Daoy (cell line): ENCODE measurements around the gene NUAK2. TPM values are rescaled to one million over a fixed set of nuclear protein-coding genes. Genes with fewer than 3 reads are reported as not detected.

ENCODE experiments used
- DNase-seq: peaks from one replicate; pipeline ENCODE4 v3.0.0-alpha.2; 2015; ENCODE audit warnings: low read depth
- total RNA-seq: library from RNA; depleted of rRNA; stranded (reverse); fragments of >200 nt; shearing (Covaris generic); gene quantifications from 2 replicates; pipeline ENCODE4 v1.2.3, GENCODE V29; 2014; rRNA removed

Gene NUAK2
- total RNA-seq, 1 experiment from 2014 or later, result 11.1 TPM

DNA sequence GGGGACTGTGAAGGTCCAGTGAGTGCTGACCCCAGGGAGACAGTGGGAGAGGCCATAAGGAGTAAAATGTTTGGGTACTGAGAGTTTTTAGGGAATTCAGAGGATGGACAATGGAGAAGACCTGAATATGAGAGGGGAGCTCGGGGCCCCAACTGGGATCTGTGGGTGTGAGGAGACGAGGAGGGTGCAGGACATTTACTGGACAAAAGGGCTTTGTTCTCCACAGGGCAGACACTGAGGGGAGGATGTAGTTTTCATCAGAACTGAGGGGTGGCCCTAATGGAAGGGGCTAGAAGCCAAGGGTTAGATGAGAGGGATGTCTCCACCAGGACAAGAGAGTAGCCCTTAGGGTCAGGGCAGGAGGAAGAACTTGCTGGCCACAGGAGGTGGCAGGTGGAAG, 63.8 kb downstream of the NUAK2 start:
- DNase-seq, result no peak

DNA sequence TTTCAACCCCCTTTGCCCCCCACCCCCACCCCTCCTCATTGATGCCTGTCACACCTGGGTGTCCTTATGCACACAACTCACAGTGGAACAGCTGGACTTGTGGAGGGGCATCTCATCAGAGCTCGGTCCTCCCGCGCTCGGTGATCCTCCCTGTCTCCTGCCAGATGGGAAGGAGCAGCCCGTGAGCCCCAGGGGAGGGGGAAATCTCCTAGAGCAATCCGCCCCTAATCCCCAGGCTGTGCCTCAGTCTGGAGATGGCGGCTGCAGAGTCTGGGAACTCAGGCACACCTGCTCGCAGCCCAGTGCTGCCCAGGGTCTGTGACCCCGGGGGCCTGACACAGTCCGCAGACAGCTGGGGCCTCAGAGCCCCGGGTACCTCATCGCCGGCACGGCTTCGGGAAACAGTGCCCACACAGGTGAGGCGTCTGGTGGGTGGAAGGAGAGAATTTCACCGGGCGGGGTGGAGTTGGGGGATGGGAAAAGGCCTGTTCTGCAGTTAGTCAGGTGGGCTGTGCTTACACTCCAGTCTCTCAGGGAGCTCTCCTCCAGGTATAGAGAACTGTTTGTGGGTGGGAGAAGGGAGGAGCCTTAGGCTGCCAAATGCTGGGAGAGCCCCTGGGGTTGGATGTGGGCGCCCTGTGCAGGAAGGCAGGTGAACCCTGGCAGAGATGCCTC, 64.5 kb downstream of the NUAK2 start:
- DNase-seq, result no peak

DNA sequence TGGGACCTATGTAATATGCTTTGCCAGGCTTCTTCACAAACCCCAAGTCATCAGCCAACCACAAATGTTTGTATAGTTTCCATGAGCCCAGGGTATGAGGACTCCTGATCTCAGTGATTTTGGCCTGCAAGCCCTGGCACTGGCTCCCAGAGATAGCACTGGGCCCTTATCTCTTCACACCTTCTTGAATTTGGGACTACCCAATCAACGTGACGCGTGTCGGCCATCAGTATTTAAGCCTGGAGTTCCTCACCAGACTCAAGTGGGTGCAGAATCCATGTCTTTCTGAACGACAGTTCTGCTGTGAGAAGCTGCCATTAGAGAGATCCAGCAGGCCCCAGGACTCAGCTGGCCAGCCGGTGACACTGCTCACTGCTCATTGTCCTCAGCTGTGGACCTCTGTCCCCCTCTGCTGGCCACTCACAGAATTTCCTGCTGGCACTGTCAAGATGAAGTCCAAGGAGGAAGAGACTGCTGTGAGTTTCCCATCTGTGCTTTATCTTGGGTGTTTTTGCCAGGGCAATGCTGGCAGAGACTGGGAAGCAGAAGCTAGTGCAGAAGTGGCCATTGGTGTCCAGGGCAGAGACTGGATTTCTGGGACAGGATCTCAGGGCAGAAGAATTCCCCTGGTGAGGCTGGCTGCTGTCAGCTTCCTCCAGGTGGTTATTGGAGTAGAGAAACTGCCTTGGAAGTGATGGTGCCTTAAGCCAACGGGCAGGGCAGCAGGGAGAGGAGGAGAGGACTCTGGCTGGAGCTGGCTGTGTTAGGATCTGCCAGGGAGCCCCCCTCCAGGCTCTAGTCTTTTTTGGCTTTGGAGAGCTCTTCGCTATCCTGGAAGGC, 65.4 kb downstream of the NUAK2 start:
- DNase-seq, result peak; percentile 85

Other genes with a start within 250 kb of the NUAK2 start
- 0.45 and 2.6 TPM in 2 replicates for gene TMEM81, start 237.3 kb downstream of the NUAK2 start, total RNA-seq
- gene RBBP5, start 199.8 kb downstream of the NUAK2 start, total RNA-seq, result 18.8 and 22.6 TPM in 2 replicates
- 5.0 and 6.2 TPM in 2 replicates for gene DSTYK, start 110.0 kb downstream of the NUAK2 start, total RNA-seq
- gene TMCC2, start 93.8 kb downstream of the NUAK2 start, total RNA-seq, result 3.2 and 4.8 TPM in 2 replicates
- 0.34 and 3.2 TPM in 2 replicates for gene KLHDC8A, start 35.2 kb upstream of the NUAK2 start, total RNA-seq
- gene LEMD1, start 100.3 kb upstream of the NUAK2 start, total RNA-seq, result 0.74 TPM in 1 of 2 replicates, not detected in the other
- 0.30 and 0.86 TPM in 2 replicates for gene BLACAT1, start 134.3 kb upstream of the NUAK2 start, total RNA-seq
- gene CDK18, start 182.9 kb upstream of the NUAK2 start, total RNA-seq, result 0.60 and 0.80 TPM in 2 replicates